GM12878 (cell line): ENCODE data around the gene NEO1. TPM values are rescaled to one million over a fixed set of nuclear protein-coding genes. Genes with fewer than 3 reads are reported as not detected.

Experiments used
- ATAC-seq: fragments of 200-7000 bp; cut with Tn5 transposase; 3 replicates; pipeline ENCODE4 v1.9.1; 2020; ENCODE audit warnings: mild to moderate bottlenecking, moderate library complexity
- BruUV-seq: library from RNA; stranded (reverse); fragments of 400-500 nt; replicated peaks from 2 replicates; lab custom pipeline; 2021; lab: Mats Ljungman, UMichigan
- CTCF ChIA-PET: fragments of 300-600 bp; sonication (Branson Sonifier 250); formaldehyde crosslinking; extraction: SDS; loops from one replicate; lab custom pipeline; 2021; ENCODE audit warnings: inconsistent platforms; lab: Yijun Ruan, JAX
- POLR2A ChIA-PET: fragments of 350-600 bp; formaldehyde crosslinking; extraction: SDS; loops from one replicate; lab custom pipeline; 2021; ENCODE audit warnings: inconsistent platforms; lab: Charles Lee
- RAD21 ChIA-PET: fragments of 300-600 bp; sonication (Branson Sonifier 250); formaldehyde crosslinking; loops from one replicate; lab custom pipeline; 2023; ENCODE audit warnings: antibody characterized with exemption; ENCODE audit not compliant: unreplicated experiment; lab: Charles Lee
- SMC1A ChIA-PET: fragments of 300-600 bp; sonication (Branson Sonifier 250); formaldehyde crosslinking; loops from one replicate; lab custom pipeline; 2023; ENCODE audit not compliant: unreplicated experiment, uncharacterized antibody; lab: Charles Lee
- DNase-seq: peaks from one replicate; pipeline ENCODE4 v3.0.0-alpha.2; 2011; ENCODE audit warnings: low read depth, low spot score
- FAIRE-seq: peaks from 3 replicates; lab custom pipeline; 2011; peaks lifted over from hg19 to GRCh38; lab: Jason Lieb, UNC
- H2AFZ ChIP-seq: 2 replicates; pipeline ENCODE4 v1.6.0; 2011; ENCODE audit warnings: low read depth, low read length, control low read depth; ENCODE audit not compliant: control insufficient read depth
- H3K27ac ChIP-seq: 2 replicates; pipeline ENCODE4 v1.5.1; 2011; ENCODE audit warnings: control low read depth; ENCODE audit not compliant: control insufficient read depth, insufficient read depth
- H3K27me3 ChIP-seq, 2 experiments: replicated peaks in 1 of 2; 2 replicates each; pipeline versions ENCODE4 v1.6.0 to v1.6.1; 2011; ENCODE audit warnings: low read length in 1 of 2; ENCODE audit not compliant: control insufficient read depth in 2 of 2, insufficient read depth in 2 of 2
- H3K36me3 ChIP-seq, 2 experiments: 2 replicates each; pipeline ENCODE4 v1.5.1; 2011; ENCODE audit warnings: low read length in 1 of 2; ENCODE audit not compliant: control insufficient read depth in 2 of 2, insufficient read depth in 2 of 2
- H3K4me1 ChIP-seq: 2 replicates; pipeline ENCODE4 v1.6.1; 2011; ENCODE audit warnings: mild to moderate bottlenecking, low read length, moderate library complexity, mixed read lengths; ENCODE audit not compliant: control insufficient read depth, insufficient read depth
- H3K4me2 ChIP-seq: 2 replicates; pipeline ENCODE4 v1.6.0; 2011; ENCODE audit warnings: control low read depth; ENCODE audit not compliant: control insufficient read depth, insufficient read depth
- H3K4me3 ChIP-seq: fragments of 200-600 bp; sonication (generic); 2 replicates; pipeline ENCODE4 v1.5.1; 2016
- H3K79me2 ChIP-seq: 2 replicates; pipeline ENCODE4 v1.6.0; 2011; ENCODE audit warnings: low read length; ENCODE audit not compliant: control insufficient read depth, insufficient read depth
- H3K9ac ChIP-seq: 2 replicates; pipeline ENCODE4 v1.8.0; 2011; ENCODE audit warnings: low read length, control low read depth, mixed read lengths; ENCODE audit not compliant: control insufficient read depth, insufficient read depth
- H3K9me3 ChIP-seq: replicated peaks from 3 replicates; pipeline ENCODE4 v1.5.1; 2011; ENCODE audit warnings: mild to moderate bottlenecking, low read length; ENCODE audit not compliant: control insufficient read depth, insufficient read depth
- H4K20me1 ChIP-seq: 2 replicates; pipeline ENCODE4 v1.6.0; 2011; ENCODE audit not compliant: control insufficient read depth, insufficient read depth
- IRF5 ChIP-seq: fragments of 450-650 bp; IDR thresholded peaks from 2 replicates; pipeline ENCODE4 v1.6.1; 2017; ENCODE audit warnings: borderline replicate concordance
- TCF7 ChIP-seq: IDR thresholded peaks from 2 replicates; pipeline ENCODE4 v1.6.1; 2014; ENCODE audit warnings: antibody characterized with exemption, borderline replicate concordance
- WGBS: methylation state at CpG from one replicate; pipeline ENCODE4 v1.1.6; 2016; ENCODE audit warnings: low lambda C conversion rate; ENCODE audit not compliant: insufficient replicate concordance, insufficient coverage; ENCODE audit errors: missing lambda C conversion rate; 5-methylcytosine and 5-hydroxymethylcytosine counted together
- in situ Hi-C: fragments of 300-500 bp; cut with MboI; formaldehyde crosslinking; loops from 9 replicates; pipeline ENCODE4 v1.14.3; 2018; ENCODE audit warnings: mixed read lengths
- intact Hi-C: fragments of 100-400 bp; cut with micrococcal nuclease; formaldehyde crosslinking; loops from one replicate; pipeline ENCODE4 v1.14.2; 2022; ENCODE audit not compliant: unreplicated experiment
- polyA plus RNA-seq, 11 experiments: library from polyadenylated mRNA; depleted of rRNA in 4 of 11; unstranded in 6 of 11; stranded (reverse) in 5 of 11; fragments of >200 nt; fragmentation: Nextera tagmentation in 4 of 11; fragmentation: Illumina TruSeq in 1 of 11; extraction: Ambion mirVana in 4 of 11; extraction: Trizol in 1 of 11; gene quantifications; 1 replicate in 1 of 11; 2 replicates in 10 of 11; pipeline versions ENCODE4 v1.2.1 to v1.2.3, GENCODE V29; 2011 to 2016; ENCODE audit warnings: inconsistent platforms in 2 of 11, missing spikeins in 2 of 11, low read depth in 1 of 11
- total RNA-seq, 4 experiments: library from RNA; depleted of rRNA in 3 of 4; stranded (reverse); fragments of >200 nt in 3 of 4; fragmentation: Illumina TruSeq in 1 of 4; extraction: Trizol in 1 of 4; gene quantifications; 2 replicates each; pipeline versions ENCODE4 v1.2.1 to v1.2.3, GENCODE V29; 2013 to 2021
- TF ChIP-seq, protein P1 (sequence below): fragments of 450-650 bp; formaldehyde crosslinking; IDR thresholded peaks from 2 replicates; pipeline ENCODE4 v1.4.0; 2022; ENCODE audit warnings: mild to moderate bottlenecking, moderate library complexity

The NEO1 gene
- total and polyA plus RNA-seq, 10 of the 15 experiments (the other 5 are each of a cell fraction or from before 2014, with no cell fraction given): 0.03 to 2.0 (median 0.32) TPM

- intact Hi-C loops (no loop called here), in situ Hi-C loops (no loop called here)
- BruUV-seq: no TSS peak
- DNase-seq (no peak), FAIRE-seq (no peak), ATAC-seq (no peak)
- SMC1A ChIA-PET: no interaction called here
- TF ChIP-seq IRF5 (no peak), TCF7 (no peak)
- TF ChIP-seq, protein P1, sequence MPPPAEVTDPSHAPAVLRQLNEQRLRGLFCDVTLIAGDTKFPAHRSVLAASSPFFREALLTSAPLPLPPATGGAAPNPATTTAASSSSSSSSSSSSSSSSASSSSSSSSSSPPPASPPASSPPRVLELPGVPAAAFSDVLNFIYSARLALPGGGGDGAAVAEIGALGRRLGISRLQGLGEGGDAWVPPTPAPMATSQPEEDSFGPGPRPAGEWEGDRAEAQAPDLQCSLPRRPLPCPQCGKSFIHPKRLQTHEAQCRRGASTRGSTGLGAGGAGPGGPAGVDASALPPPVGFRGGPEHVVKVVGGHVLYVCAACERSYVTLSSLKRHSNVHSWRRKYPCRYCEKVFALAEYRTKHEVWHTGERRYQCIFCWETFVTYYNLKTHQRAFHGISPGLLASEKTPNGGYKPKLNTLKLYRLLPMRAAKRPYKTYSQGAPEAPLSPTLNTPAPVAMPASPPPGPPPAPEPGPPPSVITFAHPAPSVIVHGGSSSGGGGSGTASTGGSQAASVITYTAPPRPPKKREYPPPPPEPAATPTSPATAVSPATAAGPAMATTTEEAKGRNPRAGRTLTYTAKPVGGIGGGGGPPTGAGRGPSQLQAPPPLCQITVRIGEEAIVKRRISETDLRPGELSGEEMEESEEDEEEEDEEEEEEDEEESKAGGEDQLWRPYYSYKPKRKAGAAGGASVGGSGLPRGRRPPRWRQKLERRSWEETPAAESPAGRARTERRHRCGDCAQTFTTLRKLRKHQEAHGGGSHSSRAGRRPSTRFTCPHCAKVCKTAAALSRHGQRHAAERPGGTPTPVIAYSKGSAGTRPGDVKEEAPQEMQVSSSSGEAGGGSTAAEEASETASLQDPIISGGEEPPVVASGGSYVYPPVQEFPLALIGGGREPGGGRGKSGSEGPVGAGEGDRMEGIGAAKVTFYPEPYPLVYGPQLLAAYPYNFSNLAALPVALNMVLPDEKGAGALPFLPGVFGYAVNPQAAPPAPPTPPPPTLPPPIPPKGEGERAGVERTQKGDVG (CRISPR knock-in tag): no peak
- Histone ChIP-seq H3K4me3 (no peak overlapping the region), H3K27ac (no peak overlapping the region), H4K20me1 (no peaks in the 10 kb centered on the region), H3K27me3 (peaks cover 1 to 4% of the 10 kb centered on the region in 2 experiments; a peak in 1 of 4 replicates), H3K4me2 (no peak overlapping the region), H3K9me3 (no peaks in the 10 kb centered on the region), H3K79me2 (no peaks in the 10 kb centered on the region), H3K4me1 (no peaks in the 10 kb centered on the region), H3K9ac (no peak overlapping the region), H2AFZ (no peak overlapping the region), H3K36me3 (no peaks in the 10 kb centered on the region)
- POLR2A ChIA-PET: no interaction called here
- WGBS: 51% methylated on average over 10 of the region's 10 CpGs
- CTCF ChIA-PET: no interaction called here
- RAD21 ChIA-PET: no interaction called here
These were observed 41.8 kb upstream of the NEO1 start for GRCh38 chr15:73010154-73011152.
